Measurements from ENCODE around the gene AKAP1. TPM values are rescaled to one million over a fixed set of nuclear protein-coding genes. Genes with fewer than 3 reads are reported as not detected.

Gene AKAP1, protein sequence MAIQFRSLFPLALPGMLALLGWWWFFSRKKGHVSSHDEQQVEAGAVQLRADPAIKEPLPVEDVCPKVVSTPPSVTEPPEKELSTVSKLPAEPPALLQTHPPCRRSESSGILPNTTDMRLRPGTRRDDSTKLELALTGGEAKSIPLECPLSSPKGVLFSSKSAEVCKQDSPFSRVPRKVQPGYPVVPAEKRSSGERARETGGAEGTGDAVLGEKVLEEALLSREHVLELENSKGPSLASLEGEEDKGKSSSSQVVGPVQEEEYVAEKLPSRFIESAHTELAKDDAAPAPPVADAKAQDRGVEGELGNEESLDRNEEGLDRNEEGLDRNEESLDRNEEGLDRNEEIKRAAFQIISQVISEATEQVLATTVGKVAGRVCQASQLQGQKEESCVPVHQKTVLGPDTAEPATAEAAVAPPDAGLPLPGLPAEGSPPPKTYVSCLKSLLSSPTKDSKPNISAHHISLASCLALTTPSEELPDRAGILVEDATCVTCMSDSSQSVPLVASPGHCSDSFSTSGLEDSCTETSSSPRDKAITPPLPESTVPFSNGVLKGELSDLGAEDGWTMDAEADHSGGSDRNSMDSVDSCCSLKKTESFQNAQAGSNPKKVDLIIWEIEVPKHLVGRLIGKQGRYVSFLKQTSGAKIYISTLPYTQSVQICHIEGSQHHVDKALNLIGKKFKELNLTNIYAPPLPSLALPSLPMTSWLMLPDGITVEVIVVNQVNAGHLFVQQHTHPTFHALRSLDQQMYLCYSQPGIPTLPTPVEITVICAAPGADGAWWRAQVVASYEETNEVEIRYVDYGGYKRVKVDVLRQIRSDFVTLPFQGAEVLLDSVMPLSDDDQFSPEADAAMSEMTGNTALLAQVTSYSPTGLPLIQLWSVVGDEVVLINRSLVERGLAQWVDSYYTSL
- total RNA-seq, result 16.0 and 24.5 TPM in 2 replicates

DNA sequence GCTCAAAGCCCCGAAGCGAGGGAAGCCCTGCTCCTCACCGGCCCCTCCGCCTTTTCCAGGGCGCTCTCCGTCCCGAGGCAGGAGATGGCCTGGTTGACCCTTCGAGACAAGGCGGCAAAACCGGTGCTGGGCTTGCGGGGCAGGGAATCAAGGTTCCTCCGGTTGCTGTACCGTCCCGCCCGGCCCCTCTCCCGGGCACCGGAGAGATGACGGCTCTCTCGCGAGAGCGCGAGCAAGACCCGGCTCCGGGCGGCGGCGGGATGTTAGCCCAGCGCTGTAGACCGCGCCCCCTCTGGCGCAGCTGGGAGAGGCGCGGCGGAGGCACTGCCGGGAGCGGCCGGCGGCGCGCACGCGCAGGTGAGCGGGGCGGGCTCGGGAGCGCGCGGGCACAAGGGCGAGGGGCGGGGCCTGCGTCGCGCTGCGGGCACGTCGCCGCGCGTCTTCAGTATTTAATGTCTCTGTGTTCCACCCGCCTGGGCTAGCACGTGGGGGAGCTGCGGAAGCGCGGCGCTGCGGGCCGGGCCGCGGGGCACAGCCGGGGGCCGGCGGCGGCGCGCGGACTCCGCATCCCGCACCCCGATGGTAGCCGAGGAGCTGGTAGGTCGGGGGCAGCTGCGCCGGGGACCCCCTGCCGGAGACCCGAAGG lies at the start of gene AKAP1:
Gene AKAP1 (plus strand): TSS at position 445 of the 646 bp plus-strand sequence. CDS start 20,219 bp downstream, outside the sequence.
- peak; percentile 97 for DNase-seq

- DNase-seq, result no peak
These were observed 49.0 kb upstream of the AKAP1 start for GRCh38 chr17:57035971-57036481.

- DNase-seq, result no peak
These were observed 47.6 kb upstream of the AKAP1 start for GRCh38 chr17:57037411-57037810.

DNA sequence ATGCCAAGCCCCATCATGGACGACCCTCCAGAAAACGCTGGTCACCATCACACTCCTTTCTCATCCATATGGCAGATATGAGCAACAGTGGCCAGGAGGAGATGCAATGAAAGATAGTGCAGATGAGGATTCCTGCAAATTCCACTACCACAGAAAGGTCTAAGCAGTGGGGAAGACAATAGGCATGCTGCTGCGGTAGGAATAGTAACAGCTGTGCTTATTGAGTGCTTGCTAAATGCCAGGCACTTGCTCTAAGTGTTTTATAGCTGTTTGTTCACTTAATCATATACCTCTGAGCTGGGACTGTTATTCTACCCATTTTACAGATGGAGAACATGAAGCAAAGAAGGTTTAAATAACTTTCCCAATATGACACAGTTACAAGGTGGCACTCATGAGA lies 46.6 kb upstream of the AKAP1 start:
- no peak for DNase-seq

DNA sequence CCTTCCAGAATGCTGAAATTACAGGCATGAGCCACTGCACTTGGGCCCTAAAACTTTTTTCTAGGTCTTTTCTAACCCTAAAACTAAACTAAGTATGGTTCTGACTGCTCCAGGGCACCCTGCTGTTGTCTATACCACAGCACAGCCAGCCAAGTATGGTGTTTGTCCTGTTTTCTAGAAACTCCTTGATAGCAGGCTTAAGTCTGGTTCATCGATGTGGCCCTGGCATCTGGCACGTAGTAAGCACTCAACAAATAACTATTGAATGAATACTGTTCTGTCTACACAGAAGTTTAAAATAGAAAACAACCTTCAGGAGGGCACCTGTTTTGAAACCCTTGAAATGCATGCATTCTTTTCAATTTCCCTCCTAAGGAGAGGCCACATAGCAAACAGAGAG lies 44.5 kb upstream of the AKAP1 start:
- no peak for DNase-seq

GRCh38 chr17:57043276-57043675 lies 41.8 kb upstream of the AKAP1 start:
- no peak for DNase-seq

- no peak for DNase-seq
These were observed 39.8 kb upstream of the AKAP1 start for GRCh38 chr17:57044976-57045867.

GRCh38 chr17:57045868-57046704 lies 39.0 kb upstream of the AKAP1 start:
- peak; percentile 6 for DNase-seq

- no peak for DNase-seq
These were observed 38.3 kb upstream of the AKAP1 start for GRCh38 chr17:57046749-57047148.

- no peak for DNase-seq
These were observed 37.0 kb upstream of the AKAP1 start for GRCh38 chr17:57048096-57048495.

- no peak for DNase-seq
These were observed 34.7 kb upstream of the AKAP1 start for GRCh38 chr17:57050306-57050705.

DNA sequence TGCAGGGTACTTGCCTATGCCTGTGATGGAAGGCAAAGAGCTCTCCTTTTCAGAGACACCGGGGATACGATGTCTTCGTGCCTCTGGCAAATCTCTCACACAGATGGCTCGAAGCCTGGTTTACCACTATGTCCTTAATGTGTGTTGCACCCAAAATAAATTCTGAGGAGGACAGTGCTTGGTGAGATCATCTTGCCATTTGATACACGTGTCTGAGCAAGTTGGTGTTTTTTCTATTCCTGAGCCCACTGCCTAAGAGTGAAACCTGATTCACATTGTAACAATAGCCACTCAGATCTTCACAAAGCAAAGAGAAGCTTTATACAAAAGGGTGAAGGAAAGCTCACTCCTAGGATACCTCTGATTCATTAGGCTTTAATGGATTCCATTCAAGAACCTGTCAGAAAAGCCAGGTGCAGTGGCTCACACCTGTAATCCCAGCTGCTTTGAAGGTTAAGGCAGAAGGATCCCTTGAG lies 33.1 kb upstream of the AKAP1 start:
- no peak for DNase-seq

DNA sequence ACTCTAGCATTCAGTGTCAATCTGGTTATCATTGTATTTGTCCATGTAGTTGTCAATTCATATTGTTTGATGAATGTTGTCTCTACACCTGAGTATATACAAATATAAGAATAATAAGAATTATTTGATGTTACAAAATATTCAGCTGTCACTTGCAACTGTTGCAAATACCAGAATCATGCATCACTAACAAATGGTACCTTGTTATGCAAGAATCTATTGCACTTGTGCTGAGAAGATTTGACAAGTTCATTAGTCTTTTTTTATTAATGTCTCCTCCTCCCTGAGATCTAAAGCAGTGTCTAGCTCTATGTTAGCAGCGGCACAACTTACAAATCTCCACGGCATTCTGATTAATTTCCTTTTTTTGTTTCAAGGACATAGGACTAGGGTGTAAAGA lies 22.2 kb upstream of the AKAP1 start:
- DNase-seq, result no peak

GRCh38 chr17:57067162-57067561 lies 17.9 kb upstream of the AKAP1 start:
- no peak for DNase-seq

DNA sequence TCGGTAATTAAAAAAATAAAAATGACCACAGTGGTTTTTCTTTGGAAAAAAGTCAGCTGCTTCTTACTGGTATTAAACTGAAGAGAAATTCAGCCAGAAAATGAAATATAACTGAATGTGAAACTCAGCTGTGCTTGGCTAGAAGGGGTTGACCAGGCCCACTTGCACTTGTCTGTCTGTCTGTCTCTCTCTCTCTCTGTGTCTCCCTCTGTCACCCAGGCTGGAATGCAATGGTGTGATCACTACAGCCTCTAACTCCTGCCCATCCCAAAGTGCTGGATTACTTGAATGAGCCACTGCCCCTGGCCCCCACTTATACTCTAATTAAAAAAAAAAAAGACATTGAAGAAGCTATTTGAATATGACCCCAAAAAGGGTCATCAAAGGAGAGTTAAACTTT lies 17.3 kb upstream of the AKAP1 start:
- DNase-seq, result no peak

GRCh38 chr17:57068222-57068658 lies 16.8 kb upstream of the AKAP1 start:
- DNase-seq, result no peak

DNA sequence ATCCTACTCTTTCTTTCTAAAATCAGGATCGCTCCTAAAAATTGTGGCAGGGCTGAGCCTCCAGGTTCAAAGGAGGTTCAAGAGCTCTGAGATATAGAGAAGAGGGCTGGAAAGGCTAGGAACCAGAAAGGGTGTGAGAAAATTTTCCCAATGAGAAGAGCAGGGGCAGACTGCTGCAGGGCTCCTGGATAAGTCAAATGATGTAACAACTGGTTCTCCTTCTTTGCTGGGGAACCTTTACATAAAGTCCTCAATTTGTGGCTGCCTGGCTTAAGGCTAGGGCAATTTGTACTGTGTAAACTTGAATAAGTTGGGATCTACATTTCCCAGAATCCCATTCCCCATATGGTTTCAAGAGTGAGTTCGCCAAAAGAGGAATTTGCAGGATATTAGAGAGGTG lies 16.3 kb upstream of the AKAP1 start:
- no peak for DNase-seq

- DNase-seq, result no peak
These were observed 12.8 kb upstream of the AKAP1 start for GRCh38 chr17:57071991-57072944.

DNA sequence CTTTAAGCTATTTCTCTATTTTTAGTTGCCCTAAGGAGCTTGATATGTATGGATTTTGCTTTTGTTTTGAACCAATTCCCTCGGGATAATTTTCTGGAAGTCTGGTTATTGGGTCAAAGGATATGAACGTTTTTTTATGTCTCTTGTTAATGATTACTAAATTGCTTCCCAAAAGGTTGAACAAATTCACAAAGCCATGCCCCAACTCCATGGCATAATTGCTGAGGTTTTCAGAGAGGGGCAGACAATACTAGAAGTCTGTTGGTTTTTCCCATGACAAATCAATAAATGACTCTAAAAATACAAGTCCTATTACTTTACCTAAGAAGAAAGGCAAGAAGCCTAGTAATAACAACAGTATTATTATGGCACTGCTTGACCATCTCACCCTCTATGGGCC lies 11.4 kb upstream of the AKAP1 start:
- no peak for DNase-seq

Data from dermis blood vessel endothelial cell (primary cell).